SW480 (cell line): Measurements from ENCODE around the gene PISD.

Source experiments
- DNase-seq: peaks from one replicate; pipeline ENCODE4 v3.0.0-alpha.2; 2016; ENCODE audit warnings: low spot score

PISD gene

GRCh38 chr22:31625661-31626426 lies 36.2 kb downstream of the PISD start:
- DNase-seq = no peak

DNA sequence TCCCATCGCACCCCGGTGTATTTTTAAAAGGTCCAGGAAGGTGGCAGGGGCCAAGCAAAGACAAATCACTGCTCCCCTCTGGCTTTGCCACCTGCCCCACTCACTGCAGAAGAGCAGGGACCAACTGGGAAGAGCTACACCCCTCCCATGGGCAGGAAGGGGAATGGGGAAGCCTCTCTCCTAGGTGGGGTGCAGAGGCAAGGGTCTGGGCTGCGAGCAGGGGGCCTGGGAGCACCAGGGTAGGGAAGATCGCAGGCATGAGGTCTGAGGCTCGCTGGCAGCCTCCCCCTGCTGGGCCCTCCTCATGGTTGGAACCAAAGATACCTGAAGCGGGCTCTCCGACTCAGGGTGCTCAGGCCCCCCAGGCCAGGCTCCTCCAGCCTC lies 36.8 kb downstream of the PISD start:
- no peak for DNase-seq

- DNase-seq = no peak
These were observed 38.3 kb downstream of the PISD start for GRCh38 chr22:31623592-31624304.

DNA sequence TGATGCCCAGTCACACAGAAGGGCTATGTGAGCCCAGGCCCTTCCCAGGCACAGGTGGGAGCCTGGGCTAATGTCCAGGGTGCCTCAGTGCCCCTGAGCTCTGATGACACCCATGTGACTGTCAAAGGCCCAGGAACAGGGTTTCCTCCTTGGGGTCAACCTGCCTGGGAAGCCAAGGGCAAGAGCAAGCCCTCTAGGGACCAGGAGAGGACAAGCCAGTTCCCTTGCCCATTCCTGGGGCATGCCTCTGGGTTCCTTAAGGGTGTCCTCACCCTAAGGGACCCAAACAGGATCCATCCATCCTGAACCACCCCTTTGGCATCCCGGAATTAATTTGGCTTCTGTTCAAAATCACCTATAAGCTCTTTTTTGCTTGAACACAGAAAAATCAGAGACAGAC lies 39.0 kb downstream of the PISD start:
- no peak for DNase-seq

- DNase-seq = no peak
These were observed 40.4 kb downstream of the PISD start for GRCh38 chr22:31621507-31622124.

- DNase-seq = no peak
These were observed 41.1 kb downstream of the PISD start for GRCh38 chr22:31620756-31621480.

DNA sequence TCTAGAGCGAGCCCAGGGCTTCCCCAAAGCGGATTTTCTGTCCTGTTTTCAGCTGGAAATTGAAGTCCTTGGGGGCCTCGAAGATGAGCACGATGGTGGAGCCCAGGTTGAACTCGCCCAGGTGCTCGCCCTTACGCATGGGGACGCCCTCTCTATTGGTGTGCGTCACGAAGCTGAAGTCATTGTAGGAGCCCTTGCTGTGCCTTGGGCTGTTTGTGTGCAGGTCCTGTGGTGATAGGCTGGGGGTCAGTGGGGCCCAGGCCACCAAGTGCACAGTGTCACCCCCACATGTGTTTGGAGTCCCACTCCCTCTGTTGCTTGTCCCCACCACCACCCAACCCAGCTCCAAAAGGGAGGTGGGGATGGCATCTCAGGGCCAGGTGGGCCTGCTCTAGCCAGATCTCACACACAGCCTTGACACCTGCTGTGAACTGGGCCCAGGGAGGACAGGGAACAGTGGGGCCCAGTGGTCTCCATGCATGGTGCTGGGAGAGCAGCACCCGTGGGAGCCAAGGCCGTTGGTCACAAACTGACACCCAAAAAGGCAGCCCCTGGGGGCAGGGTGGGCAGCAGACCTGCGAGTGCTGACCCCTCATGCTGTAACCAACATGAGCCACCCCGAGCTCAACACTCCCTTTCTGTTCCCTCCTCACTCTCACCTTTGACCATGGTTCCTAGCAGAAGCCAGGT lies 42.3 kb downstream of the PISD start:
- DNase-seq = no peak

DNA sequence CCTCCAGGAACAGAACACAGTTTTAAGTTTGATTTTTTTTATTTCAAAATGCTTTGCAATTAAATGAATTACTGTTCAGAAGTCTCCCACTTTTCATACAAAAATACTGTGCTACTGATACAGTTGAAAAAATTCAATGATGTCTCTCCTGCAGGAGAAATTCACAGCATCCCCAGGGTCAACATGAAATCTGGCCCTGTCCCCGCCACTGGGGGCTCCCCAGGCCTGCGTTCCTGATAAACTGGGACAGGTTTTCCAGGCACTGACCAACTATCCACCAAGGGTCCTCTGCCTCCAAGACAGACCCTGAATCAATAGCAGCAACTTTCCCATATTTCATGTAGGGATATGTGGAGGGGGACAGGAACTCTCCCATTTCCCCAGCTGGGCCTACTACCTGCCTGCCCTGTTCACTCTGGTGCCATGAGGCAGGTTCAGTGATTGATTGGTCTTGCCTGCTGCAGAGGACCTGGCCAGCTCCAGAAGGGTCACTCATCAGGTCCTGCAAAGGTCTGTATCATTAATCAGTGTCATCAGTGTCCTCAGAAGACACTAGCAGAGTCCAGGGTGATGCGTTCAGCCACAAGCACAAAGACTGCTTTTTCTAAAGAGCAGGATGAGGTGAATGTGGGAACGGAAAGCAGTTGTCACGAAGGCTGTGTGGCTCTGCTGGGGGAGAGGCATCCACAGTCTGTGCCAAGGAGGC lies 43.4 kb downstream of the PISD start:
- no peak for DNase-seq

DNA sequence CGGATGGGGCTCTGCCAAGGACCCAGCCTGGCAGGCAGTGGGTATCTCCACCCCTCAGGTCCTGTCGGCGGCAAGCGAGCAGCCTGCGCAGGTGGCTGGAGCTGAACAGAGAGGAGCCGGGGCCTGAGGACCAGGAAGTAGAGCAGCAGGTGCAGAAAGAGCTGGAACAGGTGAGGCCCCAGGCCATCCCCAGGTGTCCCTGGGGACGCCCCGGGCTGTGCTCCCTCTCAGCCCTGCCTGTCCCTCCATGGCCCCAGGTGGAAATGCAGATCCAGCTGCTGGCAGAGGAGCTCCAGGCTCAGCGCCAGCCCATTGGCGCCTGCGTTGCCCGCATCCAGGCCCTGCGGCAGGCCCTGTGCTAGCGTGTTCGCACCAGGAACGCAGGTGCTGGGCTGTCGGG lies 44.0 kb downstream of the PISD start:
- no peak for DNase-seq

- DNase-seq = no peak
These were observed 45.6 kb downstream of the PISD start for GRCh38 chr22:31616315-31616980.

GRCh38 chr22:31615940-31616314 lies 46.1 kb downstream of the PISD start:
- DNase-seq = no peak

GRCh38 chr22:31615491-31615860 lies 46.5 kb downstream of the PISD start:
- no peak for DNase-seq

DNA sequence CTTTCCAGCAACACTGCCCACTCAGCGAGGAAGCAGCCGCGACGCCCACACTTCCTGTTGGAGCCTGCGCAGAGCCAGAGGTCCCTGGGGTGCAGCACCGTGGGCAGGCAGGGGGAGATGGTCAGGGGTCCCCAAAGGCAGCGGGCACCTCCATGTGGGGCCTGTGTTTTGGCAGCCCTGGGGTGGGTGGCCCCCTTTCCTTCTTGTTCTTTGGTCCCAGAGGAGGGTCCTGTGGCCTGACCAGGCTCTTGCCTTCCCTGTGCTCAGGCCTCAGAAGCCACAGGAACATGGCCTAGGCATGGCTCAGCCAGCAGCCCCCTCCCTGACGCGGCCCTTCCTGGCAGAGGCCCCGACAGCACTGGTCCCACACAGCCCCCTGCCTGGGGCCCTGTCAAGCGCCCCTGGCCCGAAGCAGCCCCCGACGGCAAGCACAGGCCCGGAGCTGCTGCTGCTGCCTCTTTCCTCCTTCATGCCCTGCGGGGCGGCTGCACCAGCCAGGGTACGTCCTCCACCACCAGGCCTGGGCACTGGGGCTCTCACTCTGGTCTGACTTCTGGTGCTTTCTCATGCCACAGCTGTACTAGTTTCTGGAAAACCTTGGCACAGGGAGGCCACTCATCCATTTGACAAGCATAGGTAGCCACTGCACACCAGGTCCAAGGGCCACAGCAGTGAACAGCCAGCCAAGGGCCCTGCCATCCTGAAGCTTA lies 47.1 kb downstream of the PISD start:
- DNase-seq = no peak

DNA sequence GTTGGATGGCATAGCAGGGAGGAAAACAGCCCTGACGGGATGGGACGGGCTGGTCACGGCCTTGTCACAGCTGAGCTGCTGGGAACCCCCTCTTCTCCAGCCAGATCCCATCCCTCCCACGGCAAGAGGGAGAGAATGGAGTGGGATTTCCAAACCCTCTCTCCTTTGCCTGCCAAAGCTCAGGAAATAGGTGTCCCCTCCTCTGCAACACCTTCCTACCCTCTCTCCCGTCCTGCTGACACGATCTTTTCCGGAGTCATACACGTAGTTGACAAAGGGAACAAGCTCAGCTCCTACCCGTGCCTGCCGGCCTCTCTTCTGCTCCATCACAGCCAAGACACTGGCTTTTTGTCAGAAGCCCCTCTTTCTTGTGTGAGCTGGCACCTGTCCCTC lies 48.1 kb downstream of the PISD start:
- no peak for DNase-seq

DNA sequence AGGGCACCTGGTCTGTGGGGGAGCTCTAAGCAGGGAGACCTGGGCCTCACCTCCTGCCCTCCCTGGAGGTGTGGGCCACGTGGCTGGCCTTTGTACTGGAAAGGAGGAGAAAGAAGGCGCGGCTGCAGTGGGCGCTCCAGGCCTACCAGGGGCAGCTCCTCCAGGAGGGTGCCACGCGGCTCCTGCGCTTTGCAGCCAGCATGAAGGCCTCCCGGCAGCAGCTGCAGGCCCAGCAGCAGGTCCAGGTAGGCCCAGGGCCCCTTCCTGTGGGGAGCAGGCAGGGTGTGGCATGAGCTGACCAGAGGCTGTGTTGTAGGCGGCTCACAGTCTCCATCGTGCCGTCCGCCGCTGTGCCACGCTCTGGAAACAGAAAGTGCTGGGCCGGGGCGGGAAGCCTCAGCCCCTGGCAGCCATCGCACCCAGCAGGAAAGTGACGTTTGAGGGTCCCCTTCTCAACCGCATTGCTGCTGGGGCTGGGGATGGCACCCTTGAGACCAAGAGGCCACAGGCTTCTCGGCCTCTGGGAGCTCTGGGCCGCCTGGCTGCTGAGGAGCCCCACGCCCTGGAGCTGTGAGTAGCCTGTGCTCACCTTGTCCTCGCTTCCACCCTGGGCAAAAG lies 48.6 kb downstream of the PISD start:
- no peak for DNase-seq

DNA sequence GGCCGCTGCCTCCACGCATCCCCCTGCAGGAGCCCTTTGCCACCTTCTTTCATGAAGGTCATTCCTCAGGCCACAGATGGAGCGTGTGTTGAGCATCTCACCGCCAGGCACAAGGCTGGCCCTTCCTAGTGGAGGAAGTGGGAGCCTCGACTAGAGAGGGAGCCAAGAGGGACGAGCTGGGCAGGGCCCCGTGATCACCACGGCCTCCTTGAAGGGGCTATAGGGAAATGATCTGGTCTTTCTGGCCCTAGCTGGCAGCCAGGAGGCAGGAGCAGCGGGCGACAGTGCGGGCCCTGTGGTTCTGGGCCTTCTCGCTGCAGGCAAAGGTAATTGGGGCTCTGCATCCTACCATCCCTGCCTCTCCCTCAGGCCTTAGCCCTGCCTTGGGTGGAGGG lies 49.1 kb downstream of the PISD start:
- no peak for DNase-seq

DNA sequence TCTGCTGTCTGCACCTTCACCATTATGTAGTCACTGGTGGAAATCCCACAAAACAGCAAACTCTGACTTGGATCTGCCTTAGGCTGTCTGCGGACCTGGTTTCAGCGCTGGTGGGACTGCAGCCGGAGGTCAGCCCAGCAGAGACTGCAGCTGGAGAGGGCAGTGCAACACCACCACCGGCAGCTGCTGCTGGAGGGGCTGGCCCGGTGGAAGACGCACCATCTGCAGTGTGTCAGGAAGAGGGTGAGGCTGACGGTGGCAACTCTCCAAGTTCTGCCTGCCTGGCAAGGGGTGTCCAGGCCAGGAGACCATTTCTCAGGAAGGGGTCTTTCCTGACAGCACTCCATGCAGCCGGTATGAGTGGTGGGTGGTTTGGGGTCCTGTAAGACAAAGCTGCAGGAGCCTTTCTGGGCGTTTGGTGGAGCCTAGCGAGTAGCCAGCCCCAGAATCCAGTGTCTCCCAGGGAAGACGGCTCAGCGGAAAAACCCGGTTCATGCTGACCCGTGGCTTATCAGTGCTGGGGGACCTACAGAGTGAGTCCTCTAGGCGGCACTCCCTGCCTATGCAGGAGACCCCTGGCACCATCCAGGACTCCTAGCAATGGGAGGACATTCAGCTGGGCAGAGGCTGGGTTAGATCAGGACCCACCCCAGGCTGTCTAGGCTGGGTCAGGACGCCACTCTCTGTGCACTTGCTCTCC lies 50.8 kb downstream of the PISD start:
- no peak for DNase-seq

DNA sequence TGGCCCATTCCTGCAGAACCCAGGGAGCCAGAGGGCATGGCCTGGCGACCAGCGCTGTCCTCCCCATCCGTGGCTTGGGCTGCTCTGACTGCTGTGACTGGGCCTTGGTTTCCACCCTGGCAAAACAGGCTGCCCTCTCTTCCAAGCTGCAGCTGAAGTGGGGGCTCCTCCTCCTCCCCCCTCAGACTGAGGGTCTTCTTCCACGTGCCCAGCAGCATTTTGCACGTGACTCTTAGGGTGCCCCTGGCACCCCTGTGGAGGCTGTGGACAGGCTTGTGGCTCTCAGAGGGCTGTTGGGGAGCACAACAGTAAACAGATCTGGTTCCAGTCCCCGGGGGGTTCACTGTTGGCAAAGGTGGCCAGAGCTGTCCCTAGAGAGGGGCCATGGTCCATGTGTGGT lies 51.4 kb downstream of the PISD start:
- no peak for DNase-seq

- DNase-seq = no peak
These were observed 52.3 kb downstream of the PISD start for GRCh38 chr22:31609716-31610115.
